Measurements from ENCODE around the gene SPATA1.
A peak's percentile ranks its signal among the peaks of the same experiment; 100 is the strongest.

The SPATA1 gene

DNA sequence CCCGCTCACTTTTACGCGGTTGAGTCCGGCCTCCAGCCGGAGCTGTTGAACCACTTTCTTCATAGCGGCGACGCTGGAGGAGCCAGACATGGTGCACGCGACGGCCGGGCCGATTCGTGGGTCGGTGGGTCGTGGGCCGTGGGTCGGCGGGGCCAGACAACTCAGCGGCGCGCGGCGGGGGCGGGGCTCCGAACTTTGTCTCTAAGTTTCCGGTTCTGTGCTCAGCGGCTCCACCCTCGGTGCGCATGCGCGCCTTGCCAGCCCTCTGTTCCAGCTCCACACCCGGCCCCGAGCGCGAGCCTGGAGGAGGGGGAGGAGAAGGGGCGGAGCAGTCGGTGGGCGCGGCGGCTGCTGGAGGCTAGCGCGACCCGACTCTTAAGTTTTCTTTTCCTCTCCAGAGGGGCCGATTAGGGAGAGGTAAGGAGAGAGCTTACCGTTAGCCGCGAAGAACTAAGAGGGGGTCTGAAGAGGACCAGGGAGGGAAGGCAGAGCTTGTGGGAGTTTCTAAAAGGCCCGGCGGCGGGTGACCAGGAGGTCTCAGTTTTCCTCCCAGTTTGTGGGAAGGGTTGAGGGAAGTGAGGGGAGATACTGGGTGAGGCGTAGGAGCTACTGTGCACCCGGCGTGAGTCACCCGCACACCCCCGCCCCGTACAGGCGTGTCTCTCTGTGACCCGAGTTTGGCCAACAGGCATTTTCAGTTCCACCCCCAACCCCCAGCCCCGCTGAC, at the start of gene SPATA1, which contains the start of gene GNG5:
SPATA1 (plus strand) TSS at position 385 of the 727 bp plus-strand sequence. CDS start 9,974 bp downstream, outside the sequence.
GNG5 (minus strand) TSS at position 580 of the 727 bp plus-strand sequence; CDS start at position 90, 490 bp downstream.
- no peak for TF ChIP-seq CTCF (IDR thresholded peaks at IDR 0.05)
- Mint-ChIP-seq H3K27ac (peak within 1 kb of the TSS; percentile 100), H3K4me3 (peak within 1 kb of the TSS; percentile 96), H3K4me1 (peaks cover 35% of the 10 kb centered on the region), H3K9me3 (peaks cover 38% of the 10 kb centered on the region), H3K36me3 (ENCODE audit: low read depth) (peaks cover 43% of the 10 kb centered on the region), H3K27me3 (ENCODE audit: low read depth, poor library complexity) (no peaks in the 10 kb centered on the region)
- DNase-seq: peak; percentile 99

DNA sequence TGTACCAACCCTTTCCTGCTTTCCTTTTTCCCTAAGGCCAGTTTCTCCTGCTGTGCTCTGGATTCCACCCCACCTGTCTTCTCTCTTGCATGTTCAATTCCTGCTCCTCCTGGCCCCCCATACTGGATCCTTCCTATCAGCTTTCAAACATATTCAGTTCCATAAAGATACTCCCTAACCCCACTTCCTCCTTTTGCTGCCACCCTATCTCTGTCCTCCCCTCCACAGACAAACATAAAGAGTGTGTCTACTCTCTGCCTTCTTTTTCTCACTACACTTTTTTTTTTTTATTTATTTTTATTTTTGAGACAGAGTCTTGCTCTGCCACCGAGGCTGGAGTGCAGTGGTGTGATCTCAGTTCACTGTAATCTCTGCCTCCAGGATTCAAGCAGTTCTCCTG, 44.1 kb upstream of the SPATA1 start:
- H3K27ac Mint-ChIP-seq: no peak overlapping the region
- H3K9me3 Mint-ChIP-seq: no peaks in the 10 kb centered on the region
- no peaks in the 10 kb centered on the region for H3K4me1 Mint-ChIP-seq
- DNase-seq: no peak
- TF ChIP-seq CTCF (IDR thresholded peaks at IDR 0.05): no peak
- H3K4me3 Mint-ChIP-seq: no peak overlapping the region
- peaks cover 43% of the 10 kb centered on the region for H3K27me3 Mint-ChIP-seq (ENCODE audit: low read depth, poor library complexity)
- H3K36me3 Mint-ChIP-seq (ENCODE audit: low read depth): no peaks in the 10 kb centered on the region

GRCh38 chr1:84467298-84467697, 38.9 kb upstream of the SPATA1 start:
- H3K27me3 Mint-ChIP-seq (ENCODE audit: low read depth, poor library complexity): peaks cover 67% of the 10 kb centered on the region
- no peak overlapping the region for H3K27ac Mint-ChIP-seq
- no peak overlapping the region for H3K4me3 Mint-ChIP-seq
- H3K36me3 Mint-ChIP-seq (ENCODE audit: low read depth): no peaks in the 10 kb centered on the region
- no peaks in the 10 kb centered on the region for H3K9me3 Mint-ChIP-seq
- DNase-seq: no peak
- no peaks in the 10 kb centered on the region for H3K4me1 Mint-ChIP-seq
- no peak for TF ChIP-seq CTCF (IDR thresholded peaks at IDR 0.05)

GRCh38 chr1:84476225-84476624, 30.0 kb upstream of the SPATA1 start:
- peaks cover 28% of the 10 kb centered on the region for H3K9me3 Mint-ChIP-seq
- no peak overlapping the region for H3K4me3 Mint-ChIP-seq
- no peak overlapping the region for H3K27ac Mint-ChIP-seq
- peaks cover 20% of the 10 kb centered on the region for H3K36me3 Mint-ChIP-seq (ENCODE audit: low read depth)
- peaks cover 18% of the 10 kb centered on the region for H3K4me1 Mint-ChIP-seq
- no peak for TF ChIP-seq CTCF (IDR thresholded peaks at IDR 0.05)
- DNase-seq: no peak
- peaks cover 79% of the 10 kb centered on the region for H3K27me3 Mint-ChIP-seq (ENCODE audit: low read depth, poor library complexity)

GRCh38 chr1:84478876-84479868, 27.0 kb upstream of the SPATA1 start, which contains the start of gene RPF1:
Gene RPF1 (plus strand): TSS chr1:84479266. CDS start chr1:84479282, 16 bp downstream.
- Mint-ChIP-seq H3K27ac (peak within 1 kb of the TSS; percentile 99), H3K36me3 (ENCODE audit: low read depth) (peaks cover 46% of the 10 kb centered on the region), H3K9me3 (peaks cover 28% of the 10 kb centered on the region), H3K27me3 (ENCODE audit: low read depth, poor library complexity) (peaks cover 49% of the 10 kb centered on the region), H3K4me3 (peak within 1 kb of the TSS; percentile 100), H3K4me1 (peaks cover 34% of the 10 kb centered on the region)
- no peak for TF ChIP-seq CTCF (IDR thresholded peaks at IDR 0.05)
- DNase-seq: peak; percentile 72
